Stimulated activated CD4-positive, alpha-beta T cell treated with anti-CD3 and anti-CD28 coated beads, Interleukin-4, amount 100 ng/mL, for 48 hours (primary cell): ENCODE results near the gene HDLBP.
"Not testable (repeated sequence)": the region's sequence is repeated elsewhere in the genome, so short reads cannot be mapped to it uniquely, and the experiment has no call there.

Experiments used
- DNase-seq, 2 donors: peaks; one replicate each; pipeline ENCODE4 v3.0.0-alpha.2; 2020; ENCODE audit warnings: low read depth in 2 of 2

HDLBP gene

GRCh38 chr2:241214209-241214608, 101.3 kb downstream of the HDLBP start:
- no peak for DNase-seq

GRCh38 chr2:241213567-241213966, 101.9 kb downstream of the HDLBP start:
- no peak for DNase-seq

GRCh38 chr2:241213041-241213440, 102.4 kb downstream of the HDLBP start:
- no peak for DNase-seq

- no peak for DNase-seq
These were observed 104.2 kb downstream of the HDLBP start for GRCh38 chr2:241211276-241211675.

- no peak for DNase-seq
These were observed 106.2 kb downstream of the HDLBP start for GRCh38 chr2:241209271-241209670.

- no peak for DNase-seq
These were observed 107.4 kb downstream of the HDLBP start for GRCh38 chr2:241208058-241208457.

GRCh38 chr2:241207641-241208040, 107.8 kb downstream of the HDLBP start:
- DNase-seq: no peak

GRCh38 chr2:241207151-241207550, 108.3 kb downstream of the HDLBP start:
- no peak for DNase-seq

- no peak for DNase-seq
These were observed 110.4 kb downstream of the HDLBP start for GRCh38 chr2:241205086-241205485.

GRCh38 chr2:241204490-241204889, 111.0 kb downstream of the HDLBP start:
- DNase-seq: no peak

- DNase-seq: no peak
These were observed 111.5 kb downstream of the HDLBP start for GRCh38 chr2:241204010-241204384.

GRCh38 chr2:241203218-241204009, 112.1 kb downstream of the HDLBP start:
- no peak for DNase-seq

GRCh38 chr2:241202681-241203080, 112.8 kb downstream of the HDLBP start:
- no peak for DNase-seq

- DNase-seq: no peak
These were observed 113.2 kb downstream of the HDLBP start for GRCh38 chr2:241202268-241202585.

- DNase-seq: no peak
These were observed 113.8 kb downstream of the HDLBP start for GRCh38 chr2:241201445-241202267.

GRCh38 chr2:241200822-241201395, 114.6 kb downstream of the HDLBP start:
- no peak for DNase-seq

GRCh38 chr2:241199897-241200821, 115.3 kb downstream of the HDLBP start:
- DNase-seq: no peak

GRCh38 chr2:241199286-241199685, 116.2 kb downstream of the HDLBP start:
- DNase-seq: no peak

- no peak for DNase-seq
These were observed 116.8 kb downstream of the HDLBP start for GRCh38 chr2:241198381-241199279.

GRCh38 chr2:241197947-241198346, 117.5 kb downstream of the HDLBP start:
- DNase-seq: no peak

GRCh38 chr2:241197246-241197645, 118.2 kb downstream of the HDLBP start:
- not testable (repeated sequence) for DNase-seq
